Gastroesophageal sphincter (tissue), 3 donors: ENCODE data around the gene PGPEP1.

Experiments used
- CTCF ChIP-seq, 4 experiments: fragments of 200-600 bp in 2 of 4; fragments of 450-650 bp in 2 of 4; sonication (generic) in 1 of 4; IDR thresholded peaks; one replicate each; pipeline ENCODE4 v1.5.1; 2017 to 2019; ENCODE audit warnings: antibody characterized with exemption in 4 of 4, mild to moderate bottlenecking in 2 of 4, moderate library complexity in 2 of 4
- EP300 ChIP-seq: sonication (generic); formaldehyde crosslinking; IDR thresholded peaks from one replicate; pipeline ENCODE4 v1.6.1; 2017; ENCODE audit warnings: antibody characterized with exemption, mild to moderate bottlenecking
- POLR2A ChIP-seq, 2 donors: fragments of 450-650 bp; IDR thresholded peaks; one replicate each; pipeline ENCODE4 v1.6.1; 2017; ENCODE audit warnings: antibody characterized with exemption in 2 of 2, mild to moderate bottlenecking in 2 of 2, moderate library complexity in 1 of 2
- POLR2AphosphoS5 ChIP-seq: sonication (generic); formaldehyde crosslinking; IDR thresholded peaks from one replicate; pipeline ENCODE4 v1.6.1; 2017; ENCODE audit warnings: antibody characterized with exemption

GRCh38 chr19:18393836-18394235 lies 53.4 kb downstream of the PGPEP1 start:
- TF ChIP-seq CTCF (IDR thresholded peaks at IDR 0.05) (no peak), POLR2A (IDR thresholded peaks at IDR 0.05) (no peak), POLR2AphosphoS5 (no peak), EP300 (no peak)
